Astrocyte (in vitro differentiated cells and primary cell): Measurements from ENCODE around the gene NEIL1. TPM values are rescaled to one million over a fixed set of nuclear protein-coding genes. Genes with fewer than 3 reads are reported as not detected.

Source experiments
- DNase-seq: peaks from one replicate; pipeline ENCODE4 v3.0.0-alpha.2; 2010; ENCODE audit warnings: low read depth
- FAIRE-seq: peaks from 2 replicates; lab custom pipeline; 2011; peaks lifted over from hg19 to GRCh38; lab: Jason Lieb, UNC
- H2AFZ ChIP-seq: 2 replicates; pipeline ENCODE4 v1.6.0; 2012; ENCODE audit warnings: low read depth, low read length, inconsistent platforms
- H3K27ac ChIP-seq: 2 replicates; pipeline ENCODE4 v1.5.1; 2011; ENCODE audit warnings: low read depth, low read length, inconsistent platforms
- H3K27me3 ChIP-seq: 2 replicates; pipeline ENCODE4 v1.6.0; 2011; ENCODE audit warnings: low read length, inconsistent platforms; ENCODE audit not compliant: insufficient read depth
- H3K36me3 ChIP-seq: 2 replicates; pipeline ENCODE4 v1.5.1; 2011; ENCODE audit warnings: low read length, inconsistent platforms; ENCODE audit not compliant: insufficient read depth
- H3K4me1 ChIP-seq: 2 replicates; pipeline ENCODE4 v1.5.1; 2011; ENCODE audit warnings: low read length, inconsistent platforms; ENCODE audit not compliant: insufficient read depth
- H3K4me2 ChIP-seq: 2 replicates; pipeline ENCODE4 v1.6.0; 2012; ENCODE audit warnings: low read length, inconsistent platforms
- H3K4me3 ChIP-seq: 2 replicates; pipeline ENCODE4 v1.5.1; 2011; ENCODE audit warnings: low read depth, mild to moderate bottlenecking, low read length, inconsistent platforms; ENCODE audit not compliant: insufficient read depth
- H3K79me2 ChIP-seq: 2 replicates; pipeline ENCODE4 v1.6.0; 2012; ENCODE audit warnings: mild to moderate bottlenecking, low read length, inconsistent platforms; ENCODE audit not compliant: insufficient read depth
- H3K9ac ChIP-seq: 2 replicates; pipeline ENCODE4 v1.6.0; 2012; ENCODE audit warnings: mild to moderate bottlenecking, low read length, inconsistent platforms
- H3K9me3 ChIP-seq: 2 replicates; pipeline ENCODE4 v1.5.1; 2012; ENCODE audit warnings: low read depth, mild to moderate bottlenecking, low read length, inconsistent platforms; ENCODE audit not compliant: insufficient read depth
- H4K20me1 ChIP-seq: 2 replicates; pipeline ENCODE4 v1.6.0; 2012; ENCODE audit warnings: low read length, inconsistent platforms; ENCODE audit not compliant: insufficient read depth
- H3K27ac Mint-ChIP-seq: one replicate; pipeline ENCODE4 v1.8.0; 2021; ENCODE audit warnings: mild to moderate bottlenecking, mixed read lengths; ENCODE audit not compliant: unreplicated experiment
- H3K27me3 Mint-ChIP-seq: one replicate; pipeline ENCODE4 v1.8.0; 2021; ENCODE audit warnings: low read depth, mixed read lengths; ENCODE audit not compliant: unreplicated experiment
- H3K36me3 Mint-ChIP-seq: one replicate; pipeline ENCODE4 v1.8.0; 2021; ENCODE audit warnings: low read depth, mixed read lengths; ENCODE audit not compliant: unreplicated experiment
- H3K4me1 Mint-ChIP-seq: one replicate; pipeline ENCODE4 v1.8.0; 2021; ENCODE audit warnings: low read depth, mixed read lengths; ENCODE audit not compliant: unreplicated experiment
- H3K4me3 Mint-ChIP-seq: one replicate; pipeline ENCODE4 v1.8.0; 2021; ENCODE audit warnings: mild to moderate bottlenecking, moderate library complexity, mixed read lengths; ENCODE audit not compliant: unreplicated experiment
- H3K9me3 Mint-ChIP-seq: one replicate; pipeline ENCODE4 v1.8.0; 2021; ENCODE audit warnings: mild to moderate bottlenecking, mixed read lengths; ENCODE audit not compliant: unreplicated experiment
- CTCF ChIP-seq: IDR thresholded peaks from 2 replicates; pipeline ENCODE4 v1.5.1; 2011; ENCODE audit warnings: low read depth, mild to moderate bottlenecking, inconsistent platforms, low read length, moderate library complexity; ENCODE audit not compliant: insufficient read depth
- EZH2 ChIP-seq: IDR thresholded peaks from 2 replicates; pipeline ENCODE4 v1.6.1; 2012; ENCODE audit warnings: mild to moderate bottlenecking, low read length, inconsistent platforms; ENCODE audit not compliant: insufficient read depth
- total RNA-seq: library from RNA; stranded (reverse); gene quantifications from 2 replicates; pipeline ENCODE4 v1.2.1, GENCODE V29; 2021

The NEIL1 gene
- total RNA-seq, 1 donor from 2014 or later, result 5.1 TPM

GRCh38 chr15:75389791-75390382 is 43.0 kb downstream of the NEIL1 start:
- H3K27me3 ChIP-seq, result no peaks in the 10 kb centered on the region
- H3K79me2 ChIP-seq, result no peaks in the 10 kb centered on the region
- H3K27ac ChIP-seq, result no peak overlapping the region
- H3K36me3 Mint-ChIP-seq, result peaks cover 18% of the 10 kb centered on the region
- H4K20me1 ChIP-seq, result peaks cover 28% of the 10 kb centered on the region
- H3K27me3 Mint-ChIP-seq, result no peaks in the 10 kb centered on the region
- no peak overlapping the region for H3K4me2 ChIP-seq
- no peaks in the 10 kb centered on the region for H3K9me3 ChIP-seq
- no peaks in the 10 kb centered on the region for H3K4me1 Mint-ChIP-seq
- no peak overlapping the region for H3K4me3 Mint-ChIP-seq
- H3K4me3 ChIP-seq, result no peak overlapping the region
- no peak for FAIRE-seq
- TF ChIP-seq EZH2 (no peak), CTCF (no peak)
- H3K27ac Mint-ChIP-seq, result no peak overlapping the region
- no peak overlapping the region for H3K9ac ChIP-seq
- peaks cover 68% of the 10 kb centered on the region for H3K36me3 ChIP-seq
- no peaks in the 10 kb centered on the region for H3K4me1 ChIP-seq
- DNase-seq, result no peak
- H2AFZ ChIP-seq, result no peak overlapping the region
- no peaks in the 10 kb centered on the region for H3K9me3 Mint-ChIP-seq

GRCh38 chr15:75397494-75397893 is 50.7 kb downstream of the NEIL1 start:
- H3K36me3 Mint-ChIP-seq, result peaks cover 29% of the 10 kb centered on the region
- peak; percentile 44 for DNase-seq

More at GRCh38 chr15:75397494-75397893, 50.7 kb downstream of the NEIL1 start:
- Mint-ChIP-seq H3K27ac (no peak overlapping the region), H3K9me3 (no peaks in the 10 kb centered on the region), H3K27me3 (no peaks in the 10 kb centered on the region), H3K4me3 (no peak overlapping the region), H3K4me1 (peaks cover 7% of the 10 kb centered on the region)
- H3K79me2 ChIP-seq, result peaks cover 5% of the 10 kb centered on the region
- TF ChIP-seq CTCF (no peak), EZH2 (no peak)
- H3K9ac ChIP-seq, result no peak overlapping the region
- FAIRE-seq, result no peak
- no peak overlapping the region for H2AFZ ChIP-seq
- no peak overlapping the region for H3K27ac ChIP-seq
- H3K4me1 ChIP-seq, result no peaks in the 10 kb centered on the region
- H3K4me3 ChIP-seq, result no peak overlapping the region
- peaks cover 62% of the 10 kb centered on the region for H3K36me3 ChIP-seq
- no peak overlapping the region for H3K4me2 ChIP-seq
- H3K27me3 ChIP-seq, result no peaks in the 10 kb centered on the region
- H4K20me1 ChIP-seq, result peaks cover 32% of the 10 kb centered on the region
- no peaks in the 10 kb centered on the region for H3K9me3 ChIP-seq
